ENCODE data around the gene TGIF2.
"Not testable (repeated sequence)": the region's sequence is repeated elsewhere in the genome, so short reads cannot be mapped to it uniquely, and the experiment has no call there.

Gene TGIF2

DNA sequence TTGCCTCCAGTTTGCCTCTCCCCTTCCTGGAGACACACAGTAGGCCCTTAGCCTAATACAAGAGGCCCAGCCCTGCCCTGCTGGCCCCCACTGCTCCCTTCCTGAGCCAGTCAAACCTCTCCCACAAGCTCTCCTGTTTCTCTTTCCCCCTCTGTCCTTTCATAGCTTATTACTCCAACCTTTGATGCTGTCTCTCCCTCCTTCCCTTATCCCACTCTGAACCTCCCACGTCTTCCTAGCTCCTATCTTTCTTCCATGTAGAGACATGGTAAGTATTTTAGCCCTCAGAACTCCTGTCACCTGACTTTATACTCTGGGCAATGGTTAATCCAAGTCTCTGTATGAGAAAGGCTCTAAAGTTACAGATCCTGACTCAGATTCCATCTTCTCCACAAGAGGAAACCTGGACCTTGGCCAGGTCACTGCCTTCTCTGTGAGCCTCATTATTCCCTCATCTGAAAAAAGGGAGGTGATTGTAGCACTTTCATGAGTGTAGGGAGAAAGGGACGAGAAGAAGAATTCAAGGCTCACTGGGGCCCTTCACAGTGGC is 6.7 kb downstream of the TGIF2 start:
- no peak for DNase-seq

DNA sequence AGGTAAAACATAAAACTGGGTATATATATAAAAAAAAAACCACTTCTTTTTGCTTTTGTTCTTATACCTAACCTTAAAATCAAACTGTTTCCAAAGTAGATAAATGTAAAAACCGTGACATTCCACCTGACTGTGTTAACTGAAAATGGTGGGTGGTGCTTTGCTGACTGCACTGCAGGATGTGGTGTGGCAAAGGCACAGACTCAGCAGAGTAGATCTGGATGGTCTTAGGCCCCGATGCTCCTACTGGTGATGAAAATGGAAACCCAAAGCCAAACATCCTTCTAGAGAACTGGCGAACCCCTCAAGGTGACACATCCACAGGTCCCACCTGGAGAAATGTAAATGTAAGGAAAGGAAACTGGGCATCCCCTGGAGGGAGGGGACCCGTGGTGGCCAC is 8.9 kb downstream of the TGIF2 start:
- DNase-seq, result no peak

DNA sequence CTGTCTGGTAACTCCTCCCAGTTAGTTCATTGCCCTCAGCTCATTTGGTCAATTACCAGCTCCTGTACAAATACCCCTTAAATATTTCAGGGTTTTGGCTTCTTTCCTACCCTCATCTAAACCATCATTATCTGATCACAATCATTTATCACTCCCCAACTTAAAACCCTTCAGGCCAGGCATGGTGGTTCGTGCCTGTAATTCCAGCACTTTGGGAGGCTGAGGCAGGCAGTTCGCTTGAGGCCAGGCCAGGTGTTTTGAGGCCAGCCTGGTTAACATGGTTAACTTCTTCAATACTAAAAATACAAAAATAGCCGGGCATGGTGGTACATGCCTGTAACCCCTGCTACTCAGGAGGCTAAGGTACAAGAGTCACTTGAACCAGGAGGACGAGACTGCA is 9.4 kb downstream of the TGIF2 start:
- DNase-seq, result no peak

DNA sequence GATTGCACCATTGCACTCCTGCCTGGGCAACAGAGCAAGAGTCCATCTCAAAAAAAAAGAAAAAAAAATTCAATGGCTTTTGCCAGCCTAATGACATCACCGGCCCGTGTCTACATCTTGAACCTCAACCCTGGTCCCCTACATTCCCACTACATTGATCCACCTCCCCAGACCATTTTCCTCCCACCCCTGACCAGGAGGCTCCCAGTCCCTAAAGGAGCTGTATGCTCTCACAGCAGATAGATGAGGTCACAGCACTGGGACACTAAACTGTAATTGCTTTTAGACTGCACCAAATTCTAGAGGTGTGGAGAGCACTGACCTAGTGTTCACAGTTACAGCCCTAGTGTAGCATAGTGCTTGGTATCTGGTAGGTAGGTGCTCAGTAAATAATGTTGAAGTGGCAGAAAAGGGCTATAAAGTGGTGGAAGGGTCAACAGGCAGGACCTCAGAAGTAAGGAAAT is 10.7 kb downstream of the TGIF2 start:
- no peak for DNase-seq

DNA sequence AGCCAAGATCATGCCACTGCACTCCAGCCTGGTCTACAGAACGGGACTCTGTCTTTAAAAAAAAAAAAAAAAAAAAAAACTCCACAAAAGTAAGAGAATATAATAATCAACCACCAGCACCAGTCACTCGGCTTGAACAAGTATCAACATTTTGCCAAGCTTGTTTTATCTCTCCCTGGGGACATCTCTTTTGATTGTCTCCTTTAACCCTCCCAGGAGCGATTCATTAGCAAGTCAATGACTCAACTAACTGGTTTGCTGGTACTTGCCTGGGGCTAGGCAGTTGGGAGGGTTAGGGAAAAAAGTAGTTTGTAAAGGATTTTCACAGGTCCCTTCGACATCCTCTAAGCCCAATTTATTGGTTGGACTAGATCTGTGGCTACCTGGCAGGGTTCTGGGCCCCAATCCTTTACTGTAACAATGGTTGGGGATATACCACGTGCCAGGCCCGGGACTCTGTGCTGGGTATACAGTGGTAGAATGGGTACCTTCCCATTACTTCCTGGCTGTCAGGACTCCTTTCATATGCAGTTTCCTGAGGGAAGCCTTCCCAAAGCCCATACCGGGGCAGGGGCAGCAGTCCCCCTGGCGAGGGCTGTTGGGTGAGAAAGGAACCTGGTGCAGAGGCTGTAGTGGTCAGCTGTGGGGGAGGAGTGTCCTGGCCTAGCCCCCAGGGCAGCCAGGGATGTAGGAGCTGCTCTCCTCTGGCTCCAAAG is 12.2 kb downstream of the TGIF2 start:
- DNase-seq, result no peak

DNA sequence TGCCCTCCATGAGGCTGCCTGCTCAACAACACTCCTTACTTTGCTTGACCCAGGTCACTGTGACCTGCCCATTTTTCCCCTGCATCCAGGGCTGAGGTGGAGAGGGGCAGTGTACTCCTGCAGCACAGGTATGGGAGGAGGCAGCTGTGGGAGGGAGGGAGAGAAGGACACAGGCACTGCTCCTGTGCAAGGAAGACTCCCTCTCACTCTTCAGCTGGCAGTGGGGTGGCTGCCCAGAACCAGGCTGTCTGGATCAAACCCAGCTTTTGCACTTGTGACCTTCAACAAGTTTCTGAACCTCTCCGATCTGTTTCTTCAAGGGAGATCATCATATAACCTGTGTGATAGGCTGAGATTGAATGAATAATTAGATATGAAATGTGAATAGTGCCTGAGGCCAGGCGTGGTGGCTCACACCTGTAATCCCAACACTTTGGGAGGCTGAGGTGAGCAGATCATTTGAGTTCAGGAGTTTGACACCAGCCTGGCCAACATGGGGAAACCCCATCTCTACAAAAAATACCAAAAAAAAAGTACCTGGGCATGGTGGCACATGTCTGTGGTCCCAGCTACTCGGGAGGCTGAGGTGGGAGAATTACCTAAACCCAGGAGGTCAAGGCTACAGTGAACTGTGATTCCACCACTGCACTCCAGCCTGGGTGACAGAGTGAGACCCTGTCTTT is 14.1 kb downstream of the TGIF2 start:
- no peak for DNase-seq

DNA sequence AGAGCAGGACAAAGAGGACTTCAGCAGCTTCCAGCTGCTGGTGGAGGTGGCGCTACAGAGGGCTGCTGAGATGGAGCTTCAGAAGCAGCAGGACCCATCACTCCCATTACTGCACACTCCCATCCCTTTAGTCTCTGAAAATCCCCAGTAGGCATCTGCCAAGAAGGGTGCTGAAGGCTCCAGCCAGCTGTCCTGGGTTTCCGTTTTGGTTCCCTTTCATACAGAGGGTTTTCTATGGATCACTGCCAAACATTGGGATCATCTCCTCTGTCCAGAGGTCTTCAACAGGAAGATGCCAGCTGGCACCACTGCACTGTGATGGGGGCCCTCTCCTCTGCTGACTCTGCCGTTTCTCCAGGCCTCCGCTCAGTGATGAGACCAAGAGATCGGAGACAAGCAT is 17.9 kb downstream of the TGIF2 start:
- DNase-seq, result no peak

DNA sequence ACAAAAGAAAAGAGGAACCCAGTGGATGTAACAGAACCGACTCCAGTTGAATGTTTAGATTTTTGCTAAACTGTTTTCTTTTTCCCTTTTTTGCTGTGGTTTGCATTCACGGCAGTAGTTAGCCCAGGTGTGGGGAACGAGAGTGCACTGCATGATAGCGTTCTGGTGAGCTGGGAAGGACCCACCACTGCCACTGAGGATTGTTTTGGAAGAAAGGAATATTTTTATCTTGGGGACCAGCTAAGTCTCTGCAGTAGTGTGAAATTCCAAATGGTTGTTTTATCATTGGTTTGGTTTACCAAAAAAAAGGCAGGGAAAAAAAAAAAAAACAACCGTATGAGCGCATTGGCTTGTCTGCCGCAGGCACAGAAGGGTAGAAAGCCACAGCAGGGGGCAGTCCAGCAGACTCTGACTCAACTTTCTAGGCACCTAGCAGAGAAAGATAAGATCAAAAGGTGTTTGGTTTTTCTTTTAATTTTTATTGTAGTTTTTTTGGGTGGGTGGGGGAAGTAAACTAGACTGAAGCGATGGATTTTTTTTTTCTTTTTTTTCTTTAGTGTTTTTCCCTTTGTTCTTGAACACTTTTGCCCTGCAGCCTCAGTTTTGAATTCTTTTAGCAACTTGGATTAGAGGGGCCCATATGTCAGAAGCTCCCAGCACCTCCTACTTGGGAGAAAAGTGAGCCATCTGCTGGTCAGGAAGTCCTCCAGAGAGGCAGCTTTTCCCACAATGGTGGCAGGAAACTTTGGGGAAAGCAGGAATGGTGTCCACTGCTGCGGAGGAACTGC is 18.7 kb downstream of the TGIF2 start:
- DNase-seq, result peak; percentile 53 to 57

DNA sequence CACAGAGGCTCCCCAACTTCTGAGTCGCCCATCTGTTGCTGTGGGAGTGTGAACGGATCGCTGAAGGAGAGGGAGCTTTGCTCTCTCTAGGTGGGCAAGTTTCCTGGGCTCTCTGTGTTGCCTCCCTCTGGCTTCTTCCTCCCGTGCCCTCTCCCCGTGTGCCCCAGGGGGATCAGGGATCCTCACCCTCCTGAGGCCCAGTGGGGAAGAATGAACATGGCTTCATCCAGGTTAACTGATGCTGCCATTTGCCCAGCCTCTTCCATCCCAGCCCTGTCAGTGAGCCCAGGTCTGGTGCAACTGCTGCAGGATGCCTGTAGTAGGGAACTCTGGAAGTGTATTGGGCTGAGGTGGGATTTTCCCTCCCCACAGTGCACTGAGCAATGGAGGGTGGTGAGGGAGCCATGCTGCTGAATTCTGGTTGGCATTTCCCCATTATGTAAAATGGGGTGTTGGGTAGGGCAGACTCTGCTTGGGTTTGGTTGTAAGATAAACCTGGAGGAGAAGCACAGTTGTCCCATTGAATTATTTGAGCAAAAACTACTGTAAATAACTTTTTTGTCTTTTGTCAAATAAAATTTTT is 20.0 kb downstream of the TGIF2 start:
- no peak for DNase-seq

DNA sequence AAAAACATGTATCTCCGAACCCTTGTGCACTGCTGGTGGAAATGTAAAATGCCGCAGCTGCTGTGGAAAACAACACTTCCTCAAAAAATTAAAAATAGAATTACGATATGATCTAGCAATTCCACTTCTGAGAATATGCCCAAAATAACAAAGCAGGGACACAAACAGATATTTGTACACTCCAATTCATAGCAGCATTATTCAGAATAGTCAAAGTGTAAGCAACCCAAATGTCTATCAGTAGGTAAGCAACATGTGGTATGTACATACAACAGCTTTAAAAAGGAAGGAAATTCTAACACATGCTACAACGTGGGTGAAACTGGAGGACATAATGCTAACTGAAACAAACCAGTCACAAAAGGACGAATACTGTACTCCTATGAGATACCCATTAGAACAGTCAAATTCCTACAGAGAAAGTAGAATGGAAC is 26.5 kb downstream of the TGIF2 start:
- no peak for DNase-seq

DNA sequence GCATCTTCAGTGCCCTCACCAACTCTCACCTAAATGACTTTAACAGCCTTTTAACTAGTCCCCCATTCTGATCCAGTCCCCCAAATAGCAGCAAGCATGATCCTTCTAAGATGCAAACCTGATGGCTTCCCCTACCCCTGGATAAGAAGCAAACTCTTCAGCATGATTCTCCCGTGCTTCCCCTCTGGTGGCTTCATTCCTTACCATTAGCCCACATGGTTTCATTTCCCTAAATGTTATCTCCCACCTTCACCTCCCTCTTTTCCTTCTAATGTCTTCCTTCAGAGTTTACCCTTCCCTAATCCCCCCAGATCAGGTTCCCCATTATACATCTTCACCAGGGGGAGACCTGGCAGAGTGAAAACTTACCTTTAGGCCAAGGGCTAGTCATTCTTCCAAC is 28.1 kb downstream of the TGIF2 start:
- no peak for DNase-seq

DNA sequence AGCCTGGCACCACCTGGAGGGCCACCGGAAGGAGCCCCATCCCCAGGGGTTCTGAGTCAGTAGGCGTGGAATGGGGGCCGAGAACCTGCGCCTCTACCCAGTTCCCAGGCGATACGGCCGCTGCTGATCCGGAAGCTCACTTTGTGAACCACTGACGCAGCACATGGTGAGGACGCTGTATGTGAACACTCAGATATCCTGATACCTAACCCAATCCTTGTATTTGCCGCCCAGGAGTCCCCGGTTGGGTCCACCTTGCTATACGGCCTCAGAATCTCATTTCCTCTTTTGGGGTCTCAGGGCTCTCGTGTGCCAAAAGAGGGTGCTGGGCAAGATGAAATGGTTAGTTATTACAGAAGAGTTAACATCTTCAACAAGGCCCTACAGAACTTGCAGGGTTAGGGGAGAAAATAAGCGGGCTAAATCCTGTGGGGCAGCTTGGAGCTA is 31.6 kb downstream of the TGIF2 start:
- DNase-seq, result peak; percentile 54 to 55

DNA sequence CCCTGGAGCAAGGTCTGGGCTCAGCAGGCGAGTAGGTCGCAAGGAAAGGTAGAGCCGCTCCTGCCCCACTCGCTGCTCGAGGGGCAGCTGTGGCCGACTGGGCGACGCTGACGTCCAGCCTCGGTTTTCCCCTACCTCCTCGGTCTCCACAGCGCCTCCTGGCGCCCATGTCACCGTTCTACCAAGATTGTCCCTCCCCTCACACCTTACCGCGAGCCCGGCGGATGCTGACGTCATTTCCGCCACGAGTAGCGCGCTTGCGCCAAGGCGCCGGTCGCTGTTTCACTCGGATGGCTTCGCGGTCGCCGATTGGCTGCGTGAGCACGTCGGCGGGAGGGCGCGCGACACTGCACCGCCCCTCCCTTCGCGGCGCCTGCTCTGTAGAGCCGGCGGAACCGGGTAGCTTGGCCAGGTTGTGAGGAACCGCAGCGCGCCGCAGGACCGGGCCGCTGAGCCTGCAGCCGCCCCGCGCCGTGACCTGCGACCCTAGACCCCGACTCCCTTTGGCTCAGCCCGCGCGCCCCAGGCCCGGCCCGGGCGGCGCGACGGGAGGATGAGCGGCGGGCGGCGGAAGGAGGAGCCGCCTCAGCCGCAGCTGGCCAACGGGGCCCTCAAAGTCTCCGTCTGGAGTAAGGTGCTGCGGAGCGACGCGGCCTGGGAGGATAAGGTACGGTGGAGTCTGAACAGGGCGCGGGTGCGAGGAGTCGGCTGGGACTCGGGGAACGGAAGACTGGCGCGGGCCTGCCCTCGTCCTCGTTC is 32.2 kb downstream of the TGIF2 start, which contains the start of gene RAB5IF:
Gene RAB5IF (plus strand): TSS at position 381 of the 759 bp plus-strand sequence. CDS start 173 bp downstream, at position 554.
- DNase-seq, result peak; percentile 99

DNA sequence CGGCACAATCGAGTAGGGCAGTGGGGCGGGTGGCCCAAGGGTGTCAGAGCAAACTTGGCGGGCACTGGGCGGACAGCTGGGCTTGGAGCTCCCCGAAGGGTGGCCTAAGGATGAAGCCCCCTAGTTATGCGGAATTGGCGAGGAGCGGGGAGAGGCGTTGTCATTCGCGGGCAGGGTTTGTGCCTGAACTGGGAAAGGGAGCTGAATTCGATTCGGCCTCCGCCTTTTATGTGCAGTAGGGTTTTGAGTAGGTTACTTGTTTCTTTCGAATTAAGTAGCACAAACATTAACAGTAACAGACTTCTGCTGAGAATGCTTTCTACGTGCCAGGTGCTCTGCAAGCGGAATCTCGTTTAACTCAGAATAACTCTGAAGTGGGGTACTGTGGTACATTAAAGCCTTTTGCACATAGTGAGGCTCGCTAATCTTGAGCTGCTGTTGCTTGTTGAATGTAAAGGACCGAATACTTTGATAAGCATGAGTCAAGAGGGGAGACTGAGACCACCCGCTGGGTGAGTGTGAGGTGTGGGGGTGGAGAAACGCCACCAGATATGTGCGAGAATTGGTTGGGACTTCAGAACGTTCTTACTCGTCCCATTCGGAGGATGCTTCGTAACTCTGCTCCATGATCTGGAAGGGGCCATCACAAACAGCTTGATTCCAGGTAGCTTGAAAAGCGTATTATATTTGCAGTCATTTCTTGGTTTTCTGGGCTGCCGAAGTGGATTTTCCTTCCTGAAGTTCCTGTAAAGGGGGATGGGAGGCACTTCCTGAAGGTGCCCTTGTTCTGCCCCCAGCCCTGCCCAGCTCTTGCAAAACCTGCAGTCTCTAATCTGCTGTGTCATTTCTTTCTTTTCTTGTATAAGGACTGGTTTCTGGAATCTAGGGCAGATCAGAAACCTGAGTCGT is 33.0 kb downstream of the TGIF2 start:
- no peak for DNase-seq

DNA sequence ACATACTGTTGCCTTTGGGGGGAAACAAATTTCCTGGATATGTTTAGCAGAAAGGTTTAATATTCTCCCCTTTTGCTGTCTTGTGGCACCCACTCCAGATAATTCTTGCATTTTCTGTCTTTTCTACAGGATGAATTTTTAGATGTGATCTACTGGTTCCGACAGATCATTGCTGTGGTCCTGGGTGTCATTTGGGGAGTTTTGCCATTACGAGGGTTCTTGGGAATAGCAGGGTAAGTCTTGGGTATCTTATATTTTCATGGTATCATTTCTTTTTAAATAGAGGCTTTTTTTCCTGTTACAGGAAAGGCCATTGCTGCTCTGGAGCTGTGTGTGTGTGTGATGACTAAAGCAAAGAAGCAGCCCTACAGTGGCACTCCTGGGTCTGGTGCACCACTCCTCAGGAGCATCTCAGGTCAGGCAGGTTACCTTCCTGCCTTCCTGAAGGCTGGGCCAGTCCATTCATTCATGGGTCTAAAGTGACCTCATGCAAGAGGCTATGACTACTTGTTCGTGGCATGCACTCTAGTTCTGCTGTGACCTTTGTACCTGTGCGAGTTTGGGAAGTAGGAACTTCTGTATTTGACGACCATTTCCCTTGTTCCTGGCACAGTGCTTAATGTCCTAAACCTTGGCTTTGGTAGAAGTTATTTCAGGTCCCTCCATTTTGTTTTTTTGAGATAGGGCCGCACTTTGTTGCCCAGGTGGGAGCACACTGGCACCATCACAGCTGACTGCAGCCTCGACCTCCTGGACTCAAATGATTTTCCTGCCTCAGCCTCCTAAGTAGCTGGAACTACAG is 34.4 kb downstream of the TGIF2 start:
- no peak for DNase-seq

DNA sequence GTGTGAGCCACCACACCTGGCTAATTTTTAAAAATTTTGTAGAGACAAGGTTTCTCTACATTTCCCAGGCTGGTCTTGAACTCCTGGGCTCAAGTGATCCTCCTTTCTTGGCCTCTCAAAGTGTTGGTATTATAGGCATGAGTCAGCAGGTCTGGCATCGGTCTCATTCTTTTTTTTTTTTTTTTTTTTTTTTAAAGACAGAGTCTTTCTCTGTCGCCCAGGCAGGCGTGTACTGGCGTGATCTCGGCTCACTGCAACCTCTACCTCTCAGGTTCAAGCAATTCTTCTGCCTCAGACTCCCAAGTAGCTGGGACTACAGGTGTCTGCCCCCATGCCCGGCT is 35.0 kb downstream of the TGIF2 start:
- not testable (repeated sequence) for DNase-seq

DNA sequence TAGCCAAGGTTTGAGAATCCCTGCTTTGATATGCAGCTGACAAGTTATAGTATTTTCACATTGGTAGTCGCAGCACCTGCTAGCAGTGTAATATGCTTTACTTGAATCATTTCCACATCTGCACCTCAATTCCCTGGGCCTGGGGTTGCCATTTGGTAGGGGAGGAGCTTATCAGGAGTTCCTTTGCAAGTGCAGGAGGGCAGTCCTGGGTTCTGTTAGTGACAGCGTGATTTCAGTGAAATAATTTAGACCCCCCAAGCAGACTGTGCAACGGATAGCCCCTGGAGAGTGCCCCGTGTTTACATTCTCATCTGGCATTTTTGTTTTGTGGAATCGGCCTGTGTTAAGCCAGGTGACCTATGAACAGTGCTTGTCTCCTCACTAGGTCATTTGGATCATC is 38.2 kb downstream of the TGIF2 start:
- no peak for DNase-seq

DNA sequence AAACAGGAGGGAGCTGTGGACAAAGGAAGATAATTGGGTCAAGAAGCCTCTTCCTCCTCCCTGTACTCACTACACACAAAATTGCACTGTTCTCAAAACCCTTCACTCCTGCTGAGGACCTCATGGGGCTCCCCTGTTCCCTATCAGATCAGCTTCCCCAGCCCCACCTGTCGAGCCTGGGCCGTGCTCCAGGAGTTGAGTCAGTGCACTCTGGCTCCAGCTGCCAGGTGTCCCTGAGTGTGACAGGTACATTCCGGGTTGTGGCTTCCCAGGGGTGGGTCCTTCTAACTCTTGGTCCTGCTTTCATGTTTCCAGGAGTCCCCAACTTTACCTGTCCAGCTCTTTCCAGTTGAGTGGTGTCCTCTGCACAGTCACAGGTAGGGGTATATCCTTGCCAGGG is 40.6 kb downstream of the TGIF2 start:
- DNase-seq, result no peak

DNA sequence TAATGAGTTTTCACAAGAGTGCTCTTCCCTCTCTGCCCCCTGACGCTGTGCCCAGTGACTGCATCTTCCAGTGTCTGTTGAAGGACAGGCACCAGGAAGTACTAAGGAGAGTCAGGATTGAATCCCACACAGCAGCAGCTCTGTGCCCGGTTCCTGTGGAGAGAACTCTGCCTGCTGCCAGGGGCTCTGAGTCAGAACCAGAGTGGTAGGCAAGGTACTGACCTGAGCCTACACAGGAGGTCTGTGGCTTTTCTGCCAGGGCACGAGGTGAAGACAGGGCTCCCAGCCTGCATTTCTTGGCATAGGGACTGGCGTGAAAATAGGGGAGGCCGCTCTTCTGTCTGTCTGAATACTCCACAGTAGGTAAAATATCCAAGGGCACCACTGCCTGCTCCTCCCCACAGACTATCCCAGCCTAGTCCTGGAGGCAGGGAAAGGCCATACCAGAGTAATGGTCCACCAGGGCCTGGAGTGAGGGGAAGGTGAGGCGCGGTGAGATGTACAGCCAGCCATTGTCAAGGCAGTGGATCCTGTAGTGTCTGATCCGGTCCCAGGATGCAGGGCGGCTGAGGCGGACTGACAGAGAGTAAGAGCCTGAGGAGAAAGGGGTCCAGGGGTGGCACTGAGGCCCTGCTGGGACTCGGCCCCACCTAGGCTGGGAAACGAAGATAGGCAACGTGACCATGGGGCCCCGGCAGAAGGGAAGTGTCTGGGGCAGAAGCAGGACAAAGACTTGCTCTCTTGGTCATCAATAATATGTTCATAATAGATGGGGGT is 41.6 kb downstream of the TGIF2 start:
- DNase-seq, result no peak

Data from stimulated activated CD4-positive, alpha-beta T cell treated with anti-CD3 and anti-CD28 coated beads, Interleukin-2, amount 100 ng/mL, for 24 hours (primary cell).